ENCODE measurements around the gene INF2.

DNA sequence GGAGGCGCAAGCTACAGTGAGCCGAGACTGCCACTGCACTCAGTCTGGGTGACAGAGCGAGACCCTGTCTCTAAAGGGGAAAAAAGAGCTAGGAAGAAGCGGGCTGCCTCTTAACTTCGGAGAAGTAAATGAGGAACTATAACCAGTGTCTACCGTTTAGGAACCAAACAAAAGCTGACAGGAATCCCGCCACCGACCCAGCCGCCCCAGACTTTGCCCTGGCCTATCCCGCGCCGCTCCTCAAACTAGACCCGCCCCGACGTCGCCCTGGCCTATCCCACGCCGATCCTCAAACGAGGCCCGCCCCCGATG, 63.0 kb downstream of the INF2 start:
- TF ChIP-seq, protein P1, sequence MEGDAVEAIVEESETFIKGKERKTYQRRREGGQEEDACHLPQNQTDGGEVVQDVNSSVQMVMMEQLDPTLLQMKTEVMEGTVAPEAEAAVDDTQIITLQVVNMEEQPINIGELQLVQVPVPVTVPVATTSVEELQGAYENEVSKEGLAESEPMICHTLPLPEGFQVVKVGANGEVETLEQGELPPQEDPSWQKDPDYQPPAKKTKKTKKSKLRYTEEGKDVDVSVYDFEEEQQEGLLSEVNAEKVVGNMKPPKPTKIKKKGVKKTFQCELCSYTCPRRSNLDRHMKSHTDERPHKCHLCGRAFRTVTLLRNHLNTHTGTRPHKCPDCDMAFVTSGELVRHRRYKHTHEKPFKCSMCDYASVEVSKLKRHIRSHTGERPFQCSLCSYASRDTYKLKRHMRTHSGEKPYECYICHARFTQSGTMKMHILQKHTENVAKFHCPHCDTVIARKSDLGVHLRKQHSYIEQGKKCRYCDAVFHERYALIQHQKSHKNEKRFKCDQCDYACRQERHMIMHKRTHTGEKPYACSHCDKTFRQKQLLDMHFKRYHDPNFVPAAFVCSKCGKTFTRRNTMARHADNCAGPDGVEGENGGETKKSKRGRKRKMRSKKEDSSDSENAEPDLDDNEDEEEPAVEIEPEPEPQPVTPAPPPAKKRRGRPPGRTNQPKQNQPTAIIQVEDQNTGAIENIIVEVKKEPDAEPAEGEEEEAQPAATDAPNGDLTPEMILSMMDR (IDR thresholded peaks at IDR 0.05; ENCODE audit: low read length): no peak
- TF ChIP-seq EZH2 (optimal IDR thresholded peaks at IDR 0.05; ENCODE audit: low read depth, low read length) (no peak), EZH2phosphoT487 (IDR thresholded peaks at IDR 0.05; ENCODE audit: low read length) (no peak)

Data from MM.1S (cell line).